ENCODE data around the gene COL12A1.

DNA sequence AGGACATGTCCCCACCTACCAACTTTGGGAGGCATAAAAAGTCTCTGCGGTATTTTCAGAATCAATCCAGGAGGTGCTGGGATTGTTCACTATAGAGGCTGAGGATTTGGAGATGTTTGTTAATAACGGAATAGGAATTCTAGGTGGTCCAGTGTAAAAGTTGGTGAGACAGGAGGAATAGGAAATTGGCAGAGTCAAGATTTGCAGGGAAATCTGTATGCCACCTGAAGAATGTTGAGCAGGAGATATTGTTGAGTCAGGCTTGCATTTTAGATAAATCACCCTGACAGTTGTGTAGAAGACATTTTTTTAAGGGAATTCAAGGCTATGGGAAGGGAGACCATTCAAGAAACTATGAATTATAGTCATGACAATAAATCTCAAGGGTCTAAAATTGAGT is 124.8 kb downstream of the COL12A1 start:
- TF ChIP-seq, protein P1, sequence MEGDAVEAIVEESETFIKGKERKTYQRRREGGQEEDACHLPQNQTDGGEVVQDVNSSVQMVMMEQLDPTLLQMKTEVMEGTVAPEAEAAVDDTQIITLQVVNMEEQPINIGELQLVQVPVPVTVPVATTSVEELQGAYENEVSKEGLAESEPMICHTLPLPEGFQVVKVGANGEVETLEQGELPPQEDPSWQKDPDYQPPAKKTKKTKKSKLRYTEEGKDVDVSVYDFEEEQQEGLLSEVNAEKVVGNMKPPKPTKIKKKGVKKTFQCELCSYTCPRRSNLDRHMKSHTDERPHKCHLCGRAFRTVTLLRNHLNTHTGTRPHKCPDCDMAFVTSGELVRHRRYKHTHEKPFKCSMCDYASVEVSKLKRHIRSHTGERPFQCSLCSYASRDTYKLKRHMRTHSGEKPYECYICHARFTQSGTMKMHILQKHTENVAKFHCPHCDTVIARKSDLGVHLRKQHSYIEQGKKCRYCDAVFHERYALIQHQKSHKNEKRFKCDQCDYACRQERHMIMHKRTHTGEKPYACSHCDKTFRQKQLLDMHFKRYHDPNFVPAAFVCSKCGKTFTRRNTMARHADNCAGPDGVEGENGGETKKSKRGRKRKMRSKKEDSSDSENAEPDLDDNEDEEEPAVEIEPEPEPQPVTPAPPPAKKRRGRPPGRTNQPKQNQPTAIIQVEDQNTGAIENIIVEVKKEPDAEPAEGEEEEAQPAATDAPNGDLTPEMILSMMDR (conservative IDR thresholded peaks at IDR 0.05; ENCODE audit: low read depth, low read length), result no peak
- TF ChIP-seq EZH2 (IDR thresholded peaks at IDR 0.05; ENCODE audit: borderline replicate concordance, low read depth, low read length, poor library complexity, severe bottlenecking), result no peak
